Chondrocyte (in vitro differentiated cells): ENCODE measurements around the gene SKIDA1. TPM values are rescaled to one million over a fixed set of nuclear protein-coding genes. Genes with fewer than 3 reads are reported as not detected.

ENCODE experiments used
- DNase-seq: peaks from one replicate; pipeline ENCODE4 v3.0.0; 2021; ENCODE audit warnings: mixed read lengths, low spot score
- H3K27ac Mint-ChIP-seq: one replicate; pipeline ENCODE4 v1.8.0; 2021; ENCODE audit warnings: mild to moderate bottlenecking, moderate library complexity, mixed read lengths; ENCODE audit not compliant: unreplicated experiment
- H3K27me3 Mint-ChIP-seq: 2 replicates; pipeline ENCODE4 v1.8.0; 2021; ENCODE audit warnings: low read depth, mixed read lengths
- H3K36me3 Mint-ChIP-seq: 2 replicates; pipeline ENCODE4 v1.8.0; 2021; ENCODE audit warnings: low read depth, mixed read lengths
- H3K4me1 Mint-ChIP-seq: 2 replicates; pipeline ENCODE4 v1.8.0; 2021; ENCODE audit warnings: low read depth, mild to moderate bottlenecking, mixed read lengths
- H3K4me3 Mint-ChIP-seq: one replicate; pipeline ENCODE4 v1.8.0; 2021; ENCODE audit warnings: mild to moderate bottlenecking, moderate library complexity, mixed read lengths; ENCODE audit not compliant: unreplicated experiment
- H3K9me3 Mint-ChIP-seq: 2 replicates; pipeline ENCODE4 v1.8.0; 2021; ENCODE audit warnings: low read depth, mixed read lengths
- microRNA-seq: library from miRNA; unstranded; fragments of <30 nt; microRNA quantifications from one replicate; pipeline ENCODE4 v1.2.0, GENCODE V29; 2020; ENCODE audit warnings: borderline number of aligned reads
- total RNA-seq: library from RNA; stranded (reverse); gene quantifications from 3 replicates; pipeline ENCODE4 v1.2.1, GENCODE V29; 2021
- TF ChIP-seq, protein P1 (sequence below): fragments of 200-600 bp; sonication (generic); IDR thresholded peaks from 2 replicates; pipeline ENCODE4 v1.5.0; 2021; ENCODE audit warnings: antibody characterized with exemption, mild to moderate bottlenecking, moderate library complexity

The SKIDA1 gene
- total RNA-seq, 1 donor from 2014 or later = 2.0 TPM

DNA sequence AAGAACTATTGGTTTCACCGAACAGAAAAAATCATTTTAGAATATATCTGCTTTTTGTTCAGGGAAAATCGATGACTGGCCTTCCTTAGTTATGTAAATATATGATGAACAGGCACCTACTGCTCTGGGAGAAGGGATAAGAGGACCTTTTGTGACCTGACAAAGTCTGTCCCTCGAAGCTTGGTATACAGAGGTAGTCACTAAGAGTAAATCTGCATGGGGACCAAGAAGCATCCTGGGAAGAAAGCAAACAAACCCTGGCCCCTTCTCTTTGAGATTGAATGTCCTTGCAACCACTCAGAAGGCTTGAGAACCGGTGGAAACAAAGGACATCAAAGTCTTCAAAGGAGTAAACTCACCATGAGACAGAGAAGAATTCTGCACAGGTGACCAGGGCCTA lies 52.3 kb downstream of the SKIDA1 start:
- H3K9me3 Mint-ChIP-seq = no peaks in the 10 kb centered on the region
- no peaks in the 10 kb centered on the region for H3K27me3 Mint-ChIP-seq
- TF ChIP-seq, protein P1, sequence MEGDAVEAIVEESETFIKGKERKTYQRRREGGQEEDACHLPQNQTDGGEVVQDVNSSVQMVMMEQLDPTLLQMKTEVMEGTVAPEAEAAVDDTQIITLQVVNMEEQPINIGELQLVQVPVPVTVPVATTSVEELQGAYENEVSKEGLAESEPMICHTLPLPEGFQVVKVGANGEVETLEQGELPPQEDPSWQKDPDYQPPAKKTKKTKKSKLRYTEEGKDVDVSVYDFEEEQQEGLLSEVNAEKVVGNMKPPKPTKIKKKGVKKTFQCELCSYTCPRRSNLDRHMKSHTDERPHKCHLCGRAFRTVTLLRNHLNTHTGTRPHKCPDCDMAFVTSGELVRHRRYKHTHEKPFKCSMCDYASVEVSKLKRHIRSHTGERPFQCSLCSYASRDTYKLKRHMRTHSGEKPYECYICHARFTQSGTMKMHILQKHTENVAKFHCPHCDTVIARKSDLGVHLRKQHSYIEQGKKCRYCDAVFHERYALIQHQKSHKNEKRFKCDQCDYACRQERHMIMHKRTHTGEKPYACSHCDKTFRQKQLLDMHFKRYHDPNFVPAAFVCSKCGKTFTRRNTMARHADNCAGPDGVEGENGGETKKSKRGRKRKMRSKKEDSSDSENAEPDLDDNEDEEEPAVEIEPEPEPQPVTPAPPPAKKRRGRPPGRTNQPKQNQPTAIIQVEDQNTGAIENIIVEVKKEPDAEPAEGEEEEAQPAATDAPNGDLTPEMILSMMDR = no peak
- no peaks in the 10 kb centered on the region for H3K36me3 Mint-ChIP-seq
- no peak overlapping the region for H3K27ac Mint-ChIP-seq
- no peaks in the 10 kb centered on the region for H3K4me1 Mint-ChIP-seq
- H3K4me3 Mint-ChIP-seq = no peak overlapping the region
- no peak for DNase-seq

DNA sequence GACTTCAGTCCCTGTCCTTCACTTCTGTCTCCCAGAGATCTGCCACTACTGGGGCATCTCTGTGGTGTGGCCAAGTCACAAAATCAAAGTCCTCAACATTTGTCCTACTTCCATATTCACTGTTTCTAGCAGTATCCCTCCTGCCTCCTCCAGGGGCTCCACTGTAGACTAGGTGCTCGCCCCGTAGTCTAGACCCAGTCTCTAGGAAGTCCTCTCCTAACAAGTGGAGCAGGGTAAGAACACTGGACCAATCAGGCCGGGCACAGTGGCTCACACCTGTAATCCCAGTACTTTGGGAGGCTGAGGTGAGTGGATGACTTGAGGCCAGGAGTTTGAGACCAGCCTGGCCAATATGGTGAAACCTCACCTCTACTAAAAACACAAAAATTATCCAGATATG lies 57.4 kb downstream of the SKIDA1 start:
- no peak overlapping the region for H3K27ac Mint-ChIP-seq
- no peaks in the 10 kb centered on the region for H3K27me3 Mint-ChIP-seq
- H3K4me1 Mint-ChIP-seq = no peaks in the 10 kb centered on the region

DNA sequence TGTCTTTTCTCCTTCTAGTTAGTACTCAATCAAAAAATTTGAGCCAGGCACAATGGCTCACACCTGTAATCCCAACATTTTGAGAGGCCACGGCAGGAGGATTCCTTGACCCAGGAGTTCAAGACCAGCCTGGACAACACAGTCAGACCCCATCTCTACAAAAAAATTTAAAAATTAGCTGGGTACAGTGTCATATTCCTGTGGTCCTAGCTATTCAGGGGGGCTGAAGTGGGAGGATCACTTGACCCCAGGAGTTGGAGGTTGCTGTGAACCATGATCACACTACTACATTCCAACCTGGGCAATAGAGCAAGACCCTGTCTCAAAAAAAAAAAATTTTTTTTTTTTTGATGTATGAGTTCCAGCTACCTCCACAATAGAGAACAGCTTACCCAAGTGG lies 57.8 kb downstream of the SKIDA1 start:
- no peaks in the 10 kb centered on the region for H3K27me3 Mint-ChIP-seq
- no peak for DNase-seq
- TF ChIP-seq, protein P1 = no peak
- no peaks in the 10 kb centered on the region for H3K4me1 Mint-ChIP-seq
- H3K9me3 Mint-ChIP-seq = no peaks in the 10 kb centered on the region
- H3K36me3 Mint-ChIP-seq = no peaks in the 10 kb centered on the region
- H3K27ac Mint-ChIP-seq = no peak overlapping the region
- no peak overlapping the region for H3K4me3 Mint-ChIP-seq

More for the DNA sequence above, 57.4 kb downstream of the SKIDA1 start:
- Mint-ChIP-seq H3K36me3 (no peaks in the 10 kb centered on the region), H3K9me3 (no peaks in the 10 kb centered on the region), H3K4me3 (no peak overlapping the region)
- no peak for DNase-seq
- TF ChIP-seq, protein P1 = no peak

DNA sequence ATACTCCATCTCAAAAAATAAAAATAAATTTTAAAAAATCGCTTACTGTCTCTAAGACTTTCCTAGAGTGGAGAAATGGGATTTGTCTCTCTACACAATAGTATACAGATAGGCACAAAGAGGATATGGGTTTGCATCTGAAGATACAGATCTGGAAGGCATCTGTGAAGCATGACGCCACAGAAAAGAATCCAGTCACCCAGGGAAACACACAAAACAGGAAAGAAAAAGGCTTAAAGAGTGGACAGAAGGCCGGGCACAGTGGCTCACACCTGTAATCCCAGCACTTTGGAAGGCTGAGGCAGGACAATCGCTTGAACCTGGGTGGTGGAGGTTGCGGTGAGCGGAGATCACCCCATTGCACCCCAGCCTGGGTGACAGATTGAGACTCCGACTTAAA lies 61.3 kb downstream of the SKIDA1 start:
- H3K27me3 Mint-ChIP-seq = no peaks in the 10 kb centered on the region
- TF ChIP-seq, protein P1 = no peak
- H3K9me3 Mint-ChIP-seq = no peaks in the 10 kb centered on the region
- H3K4me3 Mint-ChIP-seq = no peak overlapping the region
- DNase-seq = no peak
- no peaks in the 10 kb centered on the region for H3K36me3 Mint-ChIP-seq
- H3K4me1 Mint-ChIP-seq = no peaks in the 10 kb centered on the region
- no peak overlapping the region for H3K27ac Mint-ChIP-seq

Small RNAs within 50 kb of the gene (microRNA-seq; reads per million reads assigned to microRNA genes)
- 6.1 reads per million, percentile 7 among the genes with 10 or more reads in this experiment for gene MIR1915

Other genes with a start within 250 kb of the SKIDA1 start
- 35.4 to 39.0 TPM (median 37.5 TPM) in 3 replicates for gene MLLT10, start 8.6 kb upstream of the SKIDA1 start, total RNA-seq